K562 (cell line): ENCODE results near the gene KIFC3. TPM values are rescaled to one million over a fixed set of nuclear protein-coding genes. Genes with fewer than 3 reads are reported as not detected.

Experiments
- ELK3 ChIP-seq: fragments of 450-650 bp; formaldehyde crosslinking; IDR thresholded peaks from 2 replicates; pipeline ENCODE4 v1.4.0; 2020; ENCODE audit warnings: mild to moderate bottlenecking
- GTF2E2 ChIP-seq: fragments of 200-800 bp; sonication (Bioruptor generic); IDR thresholded peaks from 2 replicates; pipeline ENCODE4 v1.6.1; 2016; ENCODE audit warnings: missing genetic modification characterization, missing compliant biosample characterization
- HDGF ChIP-seq: fragments of 450-650 bp; IDR thresholded peaks from 2 replicates; pipeline ENCODE4 v1.6.1; 2016
- KHSRP ChIP-seq: fragments of 450-650 bp; IDR thresholded peaks from 2 replicates; pipeline ENCODE4 v1.6.1; 2017
- MBD1 ChIP-seq: fragments of 250-450 bp; sonication (Bioruptor Pico); IDR thresholded peaks from 2 replicates; pipeline ENCODE4 v1.8.0; 2022; ENCODE audit warnings: inconsistent platforms
- SNIP1 ChIP-seq: fragments of 450-650 bp; IDR thresholded peaks from 2 replicates; pipeline ENCODE4 v1.7.1; 2017; ENCODE audit warnings: low read depth, mild to moderate bottlenecking
- SRF ChIP-seq, 2 experiments: fragments of 250-450, 450-650 bp in 1 of 2; sonication (Bioruptor Pico) in 1 of 2; sonication (generic) in 1 of 2; formaldehyde crosslinking; IDR thresholded peaks; 2 replicates each; pipeline versions ENCODE4 v1.5.0 to v1.5.1; 2020 to 2022; ENCODE audit warnings: mild to moderate bottlenecking in 1 of 2, missing genetic modification reagents in 1 of 2
- ZBTB11 ChIP-seq, 3 experiments: fragments of 200-800 bp in 1 of 3; fragments of 250-450 bp in 1 of 3; fragments of 450-650 bp in 1 of 3; sonication (Bioruptor Pico) in 1 of 3; sonication (Bioruptor generic) in 1 of 3; formaldehyde crosslinking in 1 of 3; IDR thresholded peaks; 2 replicates each; pipeline versions ENCODE4 v1.6.1 to v1.8.0; 2016 to 2022; ENCODE audit warnings: mild to moderate bottlenecking in 2 of 3, missing genetic modification characterization in 2 of 3, missing compliant biosample characterization in 1 of 3, moderate library complexity in 1 of 3
- ZNF384 ChIP-seq: IDR thresholded peaks from 2 replicates; pipeline ENCODE4 v1.6.1; 2012; ENCODE audit warnings: low read depth, low read length, improper control_type of control experiment
- polyA plus RNA-seq, 8 experiments: library from polyadenylated mRNA; depleted of rRNA in 4 of 8; stranded (reverse) in 5 of 8; unstranded in 3 of 8; fragments of >200 nt; fragmentation: Nextera tagmentation in 2 of 8; fragmentation: Illumina TruSeq in 1 of 8; extraction: Ambion mirVana in 2 of 8; extraction: Trizol in 1 of 8; gene quantifications; 2 replicates each; pipeline versions ENCODE4 v1.2.1 to v1.2.3, GENCODE V29; 2011 to 2014; ENCODE audit warnings: inconsistent platforms in 1 of 8, missing spikeins in 1 of 8
- total RNA-seq, 7 experiments: library from RNA; depleted of rRNA in 6 of 7; stranded (reverse); fragments of >200 nt in 6 of 7; fragmentation: Illumina TruSeq in 2 of 7; extraction: Trizol in 2 of 7; gene quantifications; 2 replicates each; pipeline versions ENCODE4 v1.2.1 to v1.2.3, GENCODE V29; 2011 to 2021; ENCODE audit warnings: low replicate concordance in 1 of 7

KIFC3 gene
- total and polyA plus RNA-seq, 9 of the 15 experiments (the other 6 are each of a cell fraction or from before 2014, with no cell fraction given) = 0.23 to 105 (median 26.2) TPM

- TF ChIP-seq ZBTB11 (CRISPR knock-in tag; IDR thresholded peaks at IDR 0.05) (no peak), KHSRP (no peak), GTF2E2 (tag) (no peak), HDGF (no peak), ELK3 (CRISPR knock-in tag) (no peak), SNIP1 (no peak), ZNF384 (no peak), SRF (CRISPR knock-in tag; IDR thresholded peaks at IDR 0.05) (no peak), MBD1 (CRISPR knock-in tag) (no peak)
- TF ChIP-seq, all 486 proteins: peak for 0
Observed at GRCh38 chr16:57797216-57797525, 5.1 kb downstream of the KIFC3 start (continued).
